K562 (cell line): ENCODE results near the gene RGS14. TPM values are rescaled to one million over a fixed set of nuclear protein-coding genes. Genes with fewer than 3 reads are reported as not detected.

Experiments used
- ATAC-seq: fragments of 200-7000 bp; cut with Tn5 transposase; 3 replicates; pipeline ENCODE4 v1.9.1; 2020; ENCODE audit warnings: moderate library complexity
- BruUV-seq: library from RNA; stranded (reverse); fragments of 400-500 nt; replicated peaks from 2 replicates; lab custom pipeline; 2021; lab: Mats Ljungman, UMichigan
- CTCF ChIA-PET: fragments of 300-600 bp; formaldehyde crosslinking; extraction: SDS; loops from one replicate; lab custom pipeline; 2021; ENCODE audit warnings: low intra/inter-chr PET ratio; lab: Yijun Ruan, JAX
- POLR2A ChIA-PET: fragments of 300-600, 350-650 bp; sonication (Branson Sonifier 250); formaldehyde crosslinking; extraction: SDS; loops from one replicate; lab custom pipeline; 2021; ENCODE audit warnings: antibody characterized with exemption, inconsistent platforms; lab: Yijun Ruan, JAX
- DNase-seq, 4 experiments: peaks; one replicate each; pipeline versions ENCODE4 v3.0.0 to v3.0.0-alpha.2; 2011 to 2018; ENCODE audit warnings: low spot score in 3 of 4, mixed read lengths in 3 of 4; ENCODE audit errors: extremely low read depth in 1 of 4
- FAIRE-seq: peaks from 2 replicates; lab custom pipeline; 2011; peaks lifted over from hg19 to GRCh38; lab: Jason Lieb, UNC
- H2AFZ ChIP-seq: 2 replicates; pipeline ENCODE4 v1.6.0; 2011; ENCODE audit warnings: low read depth, low read length, control low read depth, inconsistent platforms
- H3K27ac ChIP-seq: fragments of 200-600 bp; 3 replicates; pipeline ENCODE4 v1.8.0; 2011; ENCODE audit warnings: low read depth, mild to moderate bottlenecking, control low read depth, inconsistent platforms, low read length, moderate library complexity, mixed read lengths; ENCODE audit errors: extremely low read depth
- H3K27me3 ChIP-seq, 2 experiments: fragments of 300-600 bp in 1 of 2; 2 replicates in 1 of 2; 3 replicates in 1 of 2; pipeline versions ENCODE4 v1.6.0 to v1.8.0; 2011; ENCODE audit warnings: inconsistent platforms in 2 of 2, low read length in 2 of 2, mild to moderate bottlenecking in 1 of 2, mixed read lengths in 1 of 2, moderate library complexity in 1 of 2; ENCODE audit not compliant: control insufficient read depth in 2 of 2, insufficient read depth in 2 of 2
- H3K36me3 ChIP-seq: fragments of 300-600 bp; 3 replicates; pipeline ENCODE4 v1.8.0; 2011; ENCODE audit warnings: mild to moderate bottlenecking, low read length, inconsistent platforms; ENCODE audit not compliant: control insufficient read depth, insufficient read depth
- H3K4me1 ChIP-seq, 2 experiments: fragments of 200-600 bp in 1 of 2; replicated peaks in 1 of 2; 2 replicates in 1 of 2; 3 replicates in 1 of 2; pipeline versions ENCODE4 v1.5.1 to v1.8.0; 2011; ENCODE audit warnings: inconsistent platforms in 2 of 2, low read length in 2 of 2, mild to moderate bottlenecking in 1 of 2, mixed read lengths in 1 of 2, moderate library complexity in 1 of 2; ENCODE audit not compliant: control insufficient read depth in 2 of 2, insufficient read depth in 2 of 2
- H3K4me2 ChIP-seq: 2 replicates; pipeline ENCODE4 v1.6.1; 2011; ENCODE audit warnings: low read length, control low read depth, inconsistent platforms, mixed read lengths; ENCODE audit not compliant: insufficient read depth
- H3K4me3 ChIP-seq: fragments of 200-600 bp; sonication (generic), shearing (Covaris generic); 2 replicates; pipeline ENCODE4 v1.5.1; 2016; ENCODE audit warnings: control low read depth, inconsistent platforms
- H3K79me2 ChIP-seq: fragments of 200-600 bp; 3 replicates; pipeline ENCODE4 v1.8.0; 2011; ENCODE audit warnings: low read length, inconsistent platforms; ENCODE audit not compliant: control insufficient read depth, insufficient read depth
- H3K9ac ChIP-seq, 2 experiments: 2 replicates each; pipeline versions ENCODE4 v1.6.0 to v1.6.1; 2011; ENCODE audit warnings: low read depth in 2 of 2, low read length in 2 of 2, control low read depth in 1 of 2, inconsistent platforms in 1 of 2, mild to moderate bottlenecking in 1 of 2, mixed read lengths in 1 of 2; ENCODE audit not compliant: insufficient read depth in 1 of 2
- H3K9me1 ChIP-seq: one replicate; pipeline ENCODE4 v1.6.0; 2011; ENCODE audit warnings: inconsistent platforms, mild to moderate bottlenecking, low read length, moderate library complexity; ENCODE audit not compliant: control insufficient read depth, insufficient read depth
- H3K9me3 ChIP-seq: replicated peaks from 2 replicates; pipeline ENCODE4 v1.5.1; 2011; ENCODE audit warnings: low read depth, low read length, inconsistent platforms; ENCODE audit not compliant: control insufficient read depth, insufficient read depth
- H4K20me1 ChIP-seq: replicated peaks from 2 replicates; pipeline ENCODE4 v1.6.1; 2011; ENCODE audit warnings: low read length, inconsistent platforms, mixed read lengths; ENCODE audit not compliant: control insufficient read depth, insufficient read depth
- CHD4 ChIP-seq: fragments of 200-600 bp; sonication (generic); IDR thresholded peaks from 3 replicates; pipeline ENCODE4 v1.6.1; 2012; ENCODE audit warnings: low read depth, mild to moderate bottlenecking, mixed read lengths, low read length, inconsistent platforms; ENCODE audit not compliant: insufficient read depth, insufficient replicate concordance, poor library complexity, severe bottlenecking
- POLR2G ChIP-seq: fragments of 200-400 bp; formaldehyde crosslinking; IDR thresholded peaks from 2 replicates; pipeline ENCODE4 v1.6.1; 2017; ENCODE audit warnings: low read depth, mild to moderate bottlenecking, antibody characterized with exemption, low read length, moderate library complexity
- TEAD1 ChIP-seq, 2 experiments: fragments of 450-650 bp in 1 of 2; sonication (generic) in 1 of 2; formaldehyde crosslinking; IDR thresholded peaks; 2 replicates each; pipeline versions ENCODE4 v1.4.0 to v1.8.0; 2020 to 2022; ENCODE audit warnings: mild to moderate bottlenecking in 2 of 2, missing genetic modification reagents in 1 of 2
- ZNF354B ChIP-seq: fragments of 250-450 bp; sonication (Bioruptor Pico); IDR thresholded peaks from 2 replicates; pipeline ENCODE4 v1.4.0; 2020
- WGBS: fragments of 100-300 bp; shearing (Covaris generic); methylation state at CpG from one replicate; pipeline ENCODE4 v1.1.6; 2016; ENCODE audit warnings: low coverage, mixed read lengths; ENCODE audit not compliant: insufficient coverage; ENCODE audit errors: missing lambda C conversion rate; 5-methylcytosine and 5-hydroxymethylcytosine counted together
- in situ Hi-C: fragments of 300-500 bp; cut with MboI; formaldehyde crosslinking; loops from 4 replicates; pipeline ENCODE4 v1.15.0; 2018; ENCODE audit warnings: inconsistent platforms, mixed read lengths
- intact Hi-C: fragments of 100-400 bp; cut with micrococcal nuclease; formaldehyde crosslinking; loops from 2 replicates; pipeline ENCODE4 v1.14.2; 2022
- polyA plus RNA-seq, 8 experiments: library from polyadenylated mRNA; depleted of rRNA in 4 of 8; stranded (reverse) in 5 of 8; unstranded in 3 of 8; fragments of >200 nt; fragmentation: Nextera tagmentation in 2 of 8; fragmentation: Illumina TruSeq in 1 of 8; extraction: Ambion mirVana in 2 of 8; extraction: Trizol in 1 of 8; gene quantifications; 2 replicates each; pipeline versions ENCODE4 v1.2.1 to v1.2.3, GENCODE V29; 2011 to 2014; ENCODE audit warnings: inconsistent platforms in 1 of 8, missing spikeins in 1 of 8
- total RNA-seq, 7 experiments: library from RNA; depleted of rRNA in 6 of 7; stranded (reverse); fragments of >200 nt in 6 of 7; fragmentation: Illumina TruSeq in 2 of 7; extraction: Trizol in 2 of 7; gene quantifications; 2 replicates each; pipeline versions ENCODE4 v1.2.1 to v1.2.3, GENCODE V29; 2011 to 2021; ENCODE audit warnings: low replicate concordance in 1 of 7

Gene RGS14
- total and polyA plus RNA-seq, 9 of the 15 experiments (the other 6 are each of a cell fraction or from before 2014, with no cell fraction given) = 0.28 to 75.9 (median 34.5) TPM

DNA sequence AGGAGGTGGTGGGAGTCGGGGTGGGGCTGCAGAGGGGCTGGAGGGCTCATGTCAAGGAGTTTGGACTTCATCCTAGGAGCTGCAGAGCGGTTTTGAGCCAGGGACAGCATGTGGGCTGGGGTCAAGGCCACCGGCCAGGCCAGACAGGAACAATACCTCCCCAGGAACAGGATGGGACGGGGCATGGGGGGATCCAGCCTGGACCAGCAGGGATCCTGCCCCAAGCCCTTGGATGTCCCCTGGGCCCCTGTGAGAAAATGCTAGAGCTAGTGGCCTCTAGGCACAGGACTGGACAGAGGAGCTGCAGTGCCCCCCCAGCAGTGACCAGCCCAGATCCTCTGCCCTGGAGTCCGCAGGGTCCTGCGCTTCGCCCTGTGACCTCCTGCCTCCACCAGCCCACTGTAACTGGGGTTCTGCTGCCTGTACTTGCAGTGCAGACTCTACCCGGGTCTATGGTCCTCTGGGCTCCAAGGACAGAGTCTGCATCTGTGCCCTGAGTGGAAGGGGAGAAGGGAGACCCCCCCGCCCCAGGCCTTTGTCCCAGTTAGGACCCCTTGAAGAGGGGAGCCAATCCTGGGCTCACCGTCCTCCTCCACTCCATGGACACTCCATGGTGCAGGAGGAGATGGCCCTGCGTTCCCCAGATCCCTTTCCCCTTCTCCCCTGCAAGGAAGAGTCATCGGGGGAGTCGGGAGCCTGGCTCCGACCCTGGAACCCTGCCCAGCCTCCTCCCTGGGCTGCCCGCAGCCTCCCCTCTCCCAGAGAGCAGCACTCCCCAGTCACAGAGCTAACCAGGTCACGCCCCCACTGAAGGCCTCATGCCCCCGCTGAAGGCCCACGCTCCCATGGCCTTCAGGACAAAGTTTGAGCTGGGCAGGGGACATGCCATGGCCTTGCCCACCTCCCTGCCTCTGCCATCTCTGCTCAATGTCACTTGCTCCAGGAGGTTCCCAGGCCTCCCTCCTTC lies 43.1 kb upstream of the RGS14 start:
- peak overlapping the region in 1 of 2 experiments; percentile 76; a peak in 2 of 4 replicates for H3K9ac ChIP-seq
- H3K9me1 ChIP-seq = no peaks in the 10 kb centered on the region
- no peak overlapping the region for H3K4me3 ChIP-seq
- H3K9me3 ChIP-seq = no peaks in the 10 kb centered on the region
- DNase-seq (no peak), ATAC-seq (no peak), FAIRE-seq (no peak)
- H3K79me2 ChIP-seq = peaks cover 12% of the 10 kb centered on the region; the same call in 2 of the 3 replicates
- TF ChIP-seq ZNF354B (CRISPR knock-in tag) (no peak), TEAD1 (CRISPR knock-in tag; IDR thresholded peaks at IDR 0.05) (no peak), CHD4 (no peak), POLR2G (peak; percentile 9; the same call in 1 of the 2 replicates)
- in situ Hi-C loops (no loop called here), intact Hi-C loops (loop anchor here (5.0 kb wide), 1 partner anchor 183 kb away; the partner anchor contains the start of gene PDLIM7)
- H3K36me3 ChIP-seq = peaks cover 7% of the 10 kb centered on the region; the same call in 2 of the 3 replicates
- H2AFZ ChIP-seq = no peak overlapping the region
- WGBS = 73% methylated on average over 16 of the region's 18 CpGs
- peaks cover 18 to 55% of the 10 kb centered on the region in 2 experiments for H3K4me1 ChIP-seq
- CTCF ChIA-PET = no interaction called here
- BruUV-seq = no TSS peak
- no peak overlapping the region for H3K27ac ChIP-seq
- POLR2A ChIA-PET = no interaction called here
- no peaks in the 10 kb centered on the region for H4K20me1 ChIP-seq
- H3K4me2 ChIP-seq = no peak overlapping the region
- no peaks in the 10 kb centered on the region for H3K27me3 ChIP-seq
